Measurements from ENCODE around the gene IL36B. TPM values are rescaled to one million over a fixed set of nuclear protein-coding genes. Genes with fewer than 3 reads are reported as not detected.

IL36B gene
- total RNA-seq, 2 experiments from 2014 or later = not detected

DNA sequence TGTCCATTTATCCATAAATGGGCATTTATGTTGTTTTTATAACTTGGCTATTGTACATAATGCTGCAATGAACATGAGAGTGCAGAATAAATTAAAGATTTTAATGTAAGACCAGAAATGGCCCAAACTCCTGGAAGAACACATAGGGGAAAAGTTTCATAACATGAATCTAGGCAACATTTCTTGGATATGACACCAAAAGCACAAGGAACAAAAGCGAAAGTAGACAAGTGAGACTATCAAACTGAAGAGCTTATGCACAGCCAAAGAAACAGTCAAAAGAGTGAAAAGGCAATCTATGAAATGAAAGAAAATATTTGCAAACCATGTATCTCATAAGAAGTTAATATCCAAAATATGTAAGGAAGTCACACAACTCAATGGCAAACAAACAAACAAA is 41.6 kb downstream of the IL36B start:
- H3K4me3 Mint-ChIP-seq = no peak overlapping the region
- H3K36me3 Mint-ChIP-seq (ENCODE audit: low read depth) = no peaks in the 10 kb centered on the region
- CTCF ChIA-PET = no interaction called here
- DNase-seq = no peak
- no peaks in the 10 kb centered on the region for H3K9me3 Mint-ChIP-seq
- H3K4me1 Mint-ChIP-seq = no peaks in the 10 kb centered on the region
- peaks cover 12% of the 10 kb centered on the region for H3K27me3 Mint-ChIP-seq
- H3K27ac Mint-ChIP-seq = no peak overlapping the region
- POLR2A ChIA-PET = no interaction called here

- no peaks in the 10 kb centered on the region for H3K4me1 Mint-ChIP-seq
- H3K4me3 Mint-ChIP-seq = no peak overlapping the region
- DNase-seq = no peak
- peaks cover 12% of the 10 kb centered on the region for H3K27me3 Mint-ChIP-seq
- CTCF ChIA-PET = no interaction called here
- no peaks in the 10 kb centered on the region for H3K9me3 Mint-ChIP-seq
- H3K27ac Mint-ChIP-seq = no peak overlapping the region
- no peaks in the 10 kb centered on the region for H3K36me3 Mint-ChIP-seq (ENCODE audit: low read depth)
- POLR2A ChIA-PET = no interaction called here
These were observed 42.6 kb downstream of the IL36B start for GRCh38 chr2:113010088-113010487.

DNA sequence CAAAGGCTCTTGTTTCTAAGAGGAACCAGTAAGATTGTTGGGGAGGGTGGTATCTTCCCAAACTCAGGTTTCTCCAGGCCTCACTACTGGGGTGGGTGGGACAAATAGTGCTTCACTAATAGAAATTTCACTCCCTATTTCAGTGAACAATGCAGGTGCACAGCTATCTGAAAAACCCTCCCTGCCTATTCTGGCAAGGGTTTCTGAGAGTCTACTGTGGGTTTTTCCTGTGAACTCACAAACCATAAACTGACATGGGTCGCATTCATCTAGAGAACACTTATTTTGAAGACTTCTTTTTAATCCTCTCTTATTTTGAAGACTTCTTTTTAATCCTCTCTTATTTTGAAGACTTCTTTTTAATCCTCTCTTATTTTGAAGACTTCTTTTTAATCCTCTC is 43.0 kb downstream of the IL36B start:
- POLR2A ChIA-PET = no interaction called here
- Mint-ChIP-seq H3K36me3 (ENCODE audit: low read depth) (no peaks in the 10 kb centered on the region), H3K4me1 (no peaks in the 10 kb centered on the region), H3K4me3 (no peak overlapping the region), H3K9me3 (no peaks in the 10 kb centered on the region), H3K27me3 (peaks cover 9% of the 10 kb centered on the region), H3K27ac (no peak overlapping the region)
- DNase-seq = no peak
- CTCF ChIA-PET = no interaction called here

GRCh38 chr2:113007250-113007649 is 45.4 kb downstream of the IL36B start:
- Mint-ChIP-seq H3K4me3 (no peak overlapping the region), H3K27me3 (peaks cover 5% of the 10 kb centered on the region), H3K4me1 (no peaks in the 10 kb centered on the region), H3K36me3 (ENCODE audit: low read depth) (no peaks in the 10 kb centered on the region), H3K9me3 (no peaks in the 10 kb centered on the region), H3K27ac (no peak overlapping the region)
- ChIA-PET POLR2A (no interaction called here), CTCF (no interaction called here)
- DNase-seq = no peak

DNA sequence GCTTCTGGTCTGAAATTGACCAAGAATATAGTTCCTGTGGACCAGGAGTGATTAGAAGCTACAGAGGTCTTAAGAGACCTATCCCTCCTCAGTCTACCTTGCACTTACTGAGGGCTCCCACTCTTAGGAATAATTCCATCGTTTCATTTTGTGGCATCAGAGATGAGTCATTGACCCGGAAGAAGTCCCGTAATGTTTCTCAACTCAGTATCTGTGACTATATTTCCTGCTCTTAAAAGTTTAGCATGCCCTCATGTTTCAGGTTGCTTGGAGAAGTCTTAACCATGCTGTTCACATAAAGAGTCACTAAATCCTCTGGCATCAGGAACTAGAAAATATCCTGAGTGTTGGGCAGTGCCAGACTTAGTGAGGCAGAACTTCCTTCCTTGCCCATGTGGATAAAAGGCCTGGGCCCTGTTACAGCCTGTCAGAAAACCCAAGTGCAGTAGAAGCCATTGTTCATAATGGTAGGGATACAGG is 47.6 kb downstream of the IL36B start, which contains the start of gene IL36A:
Gene IL36A, plus strand, starts transcription at position 430 of the 480 bp plus-strand sequence. CDS start 413 bp downstream, outside the sequence.
- H3K27me3 Mint-ChIP-seq = peaks cover 4% of the 10 kb centered on the region
- peaks cover 19% of the 10 kb centered on the region for H3K9me3 Mint-ChIP-seq
- H3K27ac Mint-ChIP-seq = no peak within 1 kb of the TSS
- POLR2A ChIA-PET = no interaction called here
- H3K4me3 Mint-ChIP-seq = no peak within 1 kb of the TSS
- DNase-seq = no peak
- peaks cover 13% of the 10 kb centered on the region for H3K36me3 Mint-ChIP-seq (ENCODE audit: low read depth)
- CTCF ChIA-PET = no interaction called here
- no peaks in the 10 kb centered on the region for H3K4me1 Mint-ChIP-seq

DNA sequence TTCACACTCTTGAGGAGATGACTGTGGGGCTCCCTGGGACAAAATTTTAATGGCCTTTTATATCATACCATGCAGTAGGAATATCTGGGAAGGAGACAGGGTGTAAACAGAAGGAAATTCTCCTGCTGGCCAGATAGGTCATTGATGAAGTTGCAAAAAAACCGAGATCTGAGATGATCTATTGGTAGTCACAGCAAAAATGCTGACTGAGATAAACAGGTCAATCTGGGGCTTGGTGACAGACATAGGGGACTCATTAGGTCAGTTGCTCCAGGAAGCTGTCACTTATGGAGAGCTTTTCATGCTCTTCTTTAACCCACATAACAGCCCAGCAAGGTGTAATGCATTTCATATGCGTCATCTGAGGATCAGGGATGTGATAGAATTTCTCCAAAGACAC is 50.0 kb downstream of the IL36B start:
- POLR2A ChIA-PET = no interaction called here
- H3K27ac Mint-ChIP-seq = no peak overlapping the region
- H3K4me1 Mint-ChIP-seq = no peaks in the 10 kb centered on the region
- peaks cover 4% of the 10 kb centered on the region for H3K27me3 Mint-ChIP-seq
- peaks cover 14% of the 10 kb centered on the region for H3K36me3 Mint-ChIP-seq (ENCODE audit: low read depth)
- peaks cover 22% of the 10 kb centered on the region for H3K9me3 Mint-ChIP-seq
- CTCF ChIA-PET = no interaction called here
- DNase-seq = no peak
- no peak overlapping the region for H3K4me3 Mint-ChIP-seq

- peaks cover 4% of the 10 kb centered on the region for H3K27me3 Mint-ChIP-seq
- CTCF ChIA-PET = interaction anchor here (1.4 kb wide), 1 partner anchor 59 kb away, joined by 3 read pairs; no protein-coding TSS in a partner anchor
- peaks cover 17% of the 10 kb centered on the region for H3K4me1 Mint-ChIP-seq
- H3K27ac Mint-ChIP-seq = no peak overlapping the region
- POLR2A ChIA-PET = no interaction called here
- peaks cover 26% of the 10 kb centered on the region for H3K9me3 Mint-ChIP-seq
- no peak overlapping the region for H3K4me3 Mint-ChIP-seq
- peaks cover 17% of the 10 kb centered on the region for H3K36me3 Mint-ChIP-seq (ENCODE audit: low read depth)
- DNase-seq = no peak
These were observed 52.2 kb downstream of the IL36B start for GRCh38 chr2:113000436-113000835.

GRCh38 chr2:112997151-112997550 is 55.5 kb downstream of the IL36B start:
- POLR2A ChIA-PET = no interaction called here

GRCh38 chr2:112996635-112997034 is 56.0 kb downstream of the IL36B start:
- H3K36me3 Mint-ChIP-seq (ENCODE audit: low read depth) = peaks cover 27% of the 10 kb centered on the region
- CTCF ChIA-PET = no interaction called here
- peaks cover 33% of the 10 kb centered on the region for H3K9me3 Mint-ChIP-seq
- peaks cover 22% of the 10 kb centered on the region for H3K4me1 Mint-ChIP-seq
- H3K4me3 Mint-ChIP-seq = no peak overlapping the region
- DNase-seq = peak; percentile 76
- POLR2A ChIA-PET = no interaction called here
- peaks cover 6% of the 10 kb centered on the region for H3K27me3 Mint-ChIP-seq
- H3K27ac Mint-ChIP-seq = peak overlapping the region; percentile 75

More at GRCh38 chr2:112997151-112997550, 55.5 kb downstream of the IL36B start:
- peaks cover 22% of the 10 kb centered on the region for H3K4me1 Mint-ChIP-seq
- H3K27ac Mint-ChIP-seq = no peak overlapping the region
- H3K27me3 Mint-ChIP-seq = peaks cover 6% of the 10 kb centered on the region
- H3K36me3 Mint-ChIP-seq (ENCODE audit: low read depth) = peaks cover 24% of the 10 kb centered on the region
- H3K9me3 Mint-ChIP-seq = peaks cover 32% of the 10 kb centered on the region
- CTCF ChIA-PET = no interaction called here
- no peak for DNase-seq
- no peak overlapping the region for H3K4me3 Mint-ChIP-seq

- Mint-ChIP-seq H3K4me1 (peaks cover 22% of the 10 kb centered on the region), H3K36me3 (ENCODE audit: low read depth) (peaks cover 17% of the 10 kb centered on the region), H3K27me3 (peaks cover 3% of the 10 kb centered on the region), H3K27ac (peak overlapping the region; percentile 74), H3K4me3 (peak overlapping the region; percentile 67), H3K9me3 (peaks cover 26% of the 10 kb centered on the region)
- CTCF ChIA-PET = interaction anchor here (1.2 kb wide), 1 partner anchor 36 kb away, joined by 5 read pairs; no protein-coding TSS in a partner anchor
- peak; percentile 42 for DNase-seq
- POLR2A ChIA-PET = no interaction called here
These were observed 57.2 kb downstream of the IL36B start for GRCh38 chr2:112995346-112995920.

DNA sequence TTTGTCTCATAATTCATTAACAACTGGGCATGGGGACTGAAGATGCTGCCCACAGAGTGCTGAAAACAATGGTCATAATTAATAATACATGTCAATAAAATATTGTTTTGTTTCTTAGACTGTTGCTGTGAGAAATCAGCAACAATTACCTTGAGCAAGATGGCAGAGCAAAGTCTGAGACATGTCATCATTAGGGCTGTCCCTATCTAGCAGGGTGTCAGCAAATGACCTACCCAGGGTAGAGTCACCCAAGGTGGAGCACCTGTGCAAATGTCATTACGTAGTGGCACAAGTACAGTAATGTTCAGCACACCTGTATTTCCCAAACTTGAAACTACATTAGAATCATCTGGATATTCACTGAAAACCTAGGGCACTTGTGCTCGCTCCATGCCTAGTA is 58.0 kb downstream of the IL36B start:
- H3K4me1 Mint-ChIP-seq = peaks cover 22% of the 10 kb centered on the region
- ChIA-PET POLR2A (no interaction called here), CTCF (interaction anchor here (1.6 kb wide), 1 partner anchor 110 kb away, joined by 3 read pairs; no protein-coding TSS in a partner anchor)
- H3K4me3 Mint-ChIP-seq = no peak overlapping the region
- peaks cover 4% of the 10 kb centered on the region for H3K27me3 Mint-ChIP-seq
- H3K27ac Mint-ChIP-seq = no peak overlapping the region
- peaks cover 13% of the 10 kb centered on the region for H3K36me3 Mint-ChIP-seq (ENCODE audit: low read depth)
- H3K9me3 Mint-ChIP-seq = peaks cover 26% of the 10 kb centered on the region
- DNase-seq = no peak

GRCh38 chr2:112993831-112994230 is 58.8 kb downstream of the IL36B start:
- H3K9me3 Mint-ChIP-seq = peaks cover 32% of the 10 kb centered on the region
- CTCF ChIA-PET = interaction anchor here (0.6 to 1.6 kb wide), 2 partner anchors 109 to 144 kb away, joined by 3 read pairs; no protein-coding TSS in a partner anchor
- no peak overlapping the region for H3K27ac Mint-ChIP-seq
- H3K27me3 Mint-ChIP-seq = peaks cover 4% of the 10 kb centered on the region
- POLR2A ChIA-PET = no interaction called here
- DNase-seq = no peak
- peaks cover 13% of the 10 kb centered on the region for H3K36me3 Mint-ChIP-seq (ENCODE audit: low read depth)
- peaks cover 22% of the 10 kb centered on the region for H3K4me1 Mint-ChIP-seq
- H3K4me3 Mint-ChIP-seq = no peak overlapping the region

- Mint-ChIP-seq H3K9me3 (peaks cover 27% of the 10 kb centered on the region), H3K4me1 (peaks cover 13% of the 10 kb centered on the region), H3K36me3 (ENCODE audit: low read depth) (peaks cover 10% of the 10 kb centered on the region), H3K4me3 (no peak overlapping the region), H3K27me3 (peaks cover 5% of the 10 kb centered on the region), H3K27ac (no peak overlapping the region)
- CTCF ChIA-PET = no interaction called here
- no peak for DNase-seq
- POLR2A ChIA-PET = no interaction called here
These were observed 63.1 kb downstream of the IL36B start for GRCh38 chr2:112989611-112990010.

DNA sequence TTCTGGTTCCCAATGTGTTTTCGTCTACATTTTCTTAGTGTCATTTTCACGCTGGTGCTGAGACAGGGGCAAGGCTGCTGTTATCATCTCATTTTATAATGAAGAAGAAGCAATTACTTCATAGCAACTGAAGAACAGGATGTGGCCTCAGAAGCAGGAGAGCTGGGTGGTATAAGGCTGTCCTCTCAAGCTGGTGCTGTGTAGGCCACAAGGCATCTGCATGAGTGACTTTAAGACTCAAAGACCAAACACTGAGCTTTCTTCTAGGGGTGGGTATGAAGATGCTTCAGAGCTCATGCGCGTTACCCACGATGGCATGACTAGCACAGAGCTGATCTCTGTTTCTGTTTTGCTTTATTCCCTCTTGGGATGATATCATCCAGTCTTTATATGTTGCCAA is 67.6 kb downstream of the IL36B start:
- Mint-ChIP-seq H3K4me3 (no peak overlapping the region), H3K27me3 (peaks cover 4% of the 10 kb centered on the region), H3K36me3 (ENCODE audit: low read depth) (no peaks in the 10 kb centered on the region), H3K9me3 (peaks cover 12% of the 10 kb centered on the region), H3K4me1 (peaks cover 18% of the 10 kb centered on the region), H3K27ac (no peak overlapping the region)
- ChIA-PET POLR2A (no interaction called here), CTCF (interaction anchor here (1.0 to 1.1 kb wide), 2 partner anchors 95 to 100 kb away, joined by 3 to 4 read pairs; no protein-coding TSS in a partner anchor)
- peak; percentile 47 for DNase-seq
